ENCODE data around the gene NANOS2. TPM values are rescaled to one million over a fixed set of nuclear protein-coding genes. Genes with fewer than 3 reads are reported as not detected.

Gene NANOS2
- polyA plus RNA-seq, 1 experiment, result not detected

DNA sequence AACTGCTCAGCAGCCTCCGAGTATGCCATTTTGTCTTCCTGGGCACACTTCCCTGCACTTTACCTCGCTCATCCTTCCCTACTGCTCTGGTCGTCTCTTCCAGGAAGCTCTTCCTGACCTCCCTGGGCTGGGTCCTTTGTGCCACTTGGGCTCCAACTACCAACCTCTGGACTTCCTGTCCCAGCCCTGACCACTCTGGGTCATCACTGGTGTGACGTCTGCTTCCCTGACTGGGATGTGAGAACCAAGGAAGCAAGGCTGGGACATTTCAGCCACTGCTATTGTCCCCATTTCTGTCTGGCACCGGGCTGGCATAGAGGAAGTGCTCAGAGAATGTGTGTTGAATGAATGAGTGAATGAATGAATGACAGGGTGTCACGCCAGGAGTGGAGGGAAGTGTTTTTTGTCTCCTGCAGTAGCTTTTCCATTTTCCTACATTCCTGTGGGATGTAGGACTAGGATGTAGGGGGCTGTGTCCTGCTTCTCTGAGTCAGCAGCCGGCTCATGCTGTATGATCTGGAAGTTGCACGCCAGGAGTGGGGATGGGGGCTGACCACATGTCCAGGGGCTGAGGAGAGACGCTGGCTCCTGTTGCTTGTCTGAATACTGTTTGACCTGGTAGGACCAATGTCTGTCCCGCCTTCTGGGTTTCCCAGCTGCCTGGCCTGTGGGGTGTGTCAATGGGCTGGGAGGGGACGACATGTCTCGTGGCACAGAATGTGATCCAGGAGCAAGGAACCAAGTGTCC is 44.4 kb upstream of the NANOS2 start:
- Histone ChIP-seq H3K36me3 (ENCODE audit: control insufficient read depth, insufficient read depth, low read length) (no peaks in the 10 kb centered on the region), H3K4me3 (ENCODE audit: low read depth, low read length) (no peak overlapping the region), H3K27me3 (ENCODE audit: control insufficient read depth, insufficient read depth, low read length) (peaks cover 9% of the 10 kb centered on the region)
- ChIA-PET POLR2A (no interaction called here), CTCF (no interaction called here)
- TF ChIP-seq, protein P1, sequence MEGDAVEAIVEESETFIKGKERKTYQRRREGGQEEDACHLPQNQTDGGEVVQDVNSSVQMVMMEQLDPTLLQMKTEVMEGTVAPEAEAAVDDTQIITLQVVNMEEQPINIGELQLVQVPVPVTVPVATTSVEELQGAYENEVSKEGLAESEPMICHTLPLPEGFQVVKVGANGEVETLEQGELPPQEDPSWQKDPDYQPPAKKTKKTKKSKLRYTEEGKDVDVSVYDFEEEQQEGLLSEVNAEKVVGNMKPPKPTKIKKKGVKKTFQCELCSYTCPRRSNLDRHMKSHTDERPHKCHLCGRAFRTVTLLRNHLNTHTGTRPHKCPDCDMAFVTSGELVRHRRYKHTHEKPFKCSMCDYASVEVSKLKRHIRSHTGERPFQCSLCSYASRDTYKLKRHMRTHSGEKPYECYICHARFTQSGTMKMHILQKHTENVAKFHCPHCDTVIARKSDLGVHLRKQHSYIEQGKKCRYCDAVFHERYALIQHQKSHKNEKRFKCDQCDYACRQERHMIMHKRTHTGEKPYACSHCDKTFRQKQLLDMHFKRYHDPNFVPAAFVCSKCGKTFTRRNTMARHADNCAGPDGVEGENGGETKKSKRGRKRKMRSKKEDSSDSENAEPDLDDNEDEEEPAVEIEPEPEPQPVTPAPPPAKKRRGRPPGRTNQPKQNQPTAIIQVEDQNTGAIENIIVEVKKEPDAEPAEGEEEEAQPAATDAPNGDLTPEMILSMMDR (IDR thresholded peaks at IDR 0.05; ENCODE audit: insufficient read depth, low read depth, low read length), result no peak
- no peak for DNase-seq (ENCODE audit: low read depth)

DNA sequence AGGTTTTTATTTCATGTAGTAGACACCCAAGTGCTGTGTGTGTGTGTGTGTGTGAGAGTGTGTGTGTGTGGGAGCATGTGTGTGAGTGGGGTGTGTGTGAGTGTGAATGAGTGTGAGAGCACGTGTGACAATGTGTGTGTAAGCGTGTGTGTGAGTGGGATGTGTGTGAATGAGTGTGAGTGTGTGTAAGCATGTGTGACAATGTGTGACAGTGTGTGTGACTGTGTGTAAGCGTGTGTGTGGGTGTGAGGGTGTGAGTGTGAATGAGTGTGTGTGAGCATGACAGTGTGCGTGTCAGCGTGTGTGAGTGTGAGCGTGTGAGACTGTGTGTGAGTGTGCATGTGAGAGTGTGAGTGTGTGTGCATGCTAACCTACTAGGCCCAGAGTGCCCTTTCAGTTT is 43.7 kb upstream of the NANOS2 start:
- CTCF ChIA-PET, result no interaction called here
- H3K36me3 ChIP-seq (ENCODE audit: control insufficient read depth, insufficient read depth, low read length), result no peaks in the 10 kb centered on the region
- no peak overlapping the region for H3K4me3 ChIP-seq (ENCODE audit: low read depth, low read length)
- peaks cover 9% of the 10 kb centered on the region for H3K27me3 ChIP-seq (ENCODE audit: control insufficient read depth, insufficient read depth, low read length)
- TF ChIP-seq, protein P1 (IDR thresholded peaks at IDR 0.05; ENCODE audit: insufficient read depth, low read depth, low read length), result no peak
- POLR2A ChIA-PET, result no interaction called here
- no peak for DNase-seq (ENCODE audit: low read depth)

- CTCF ChIA-PET, result interaction anchor here (0.6 kb wide), 1 partner anchor 245 kb away, joined by 3 read pairs; no protein-coding TSS in a partner anchor
- TF ChIP-seq, protein P1 (IDR thresholded peaks at IDR 0.05; ENCODE audit: insufficient read depth, low read depth, low read length), result no peak
- POLR2A ChIA-PET, result no interaction called here
- Histone ChIP-seq H3K4me3 (ENCODE audit: low read depth, low read length) (no peak overlapping the region), H3K36me3 (ENCODE audit: control insufficient read depth, insufficient read depth, low read length) (no peaks in the 10 kb centered on the region), H3K27me3 (ENCODE audit: control insufficient read depth, insufficient read depth, low read length) (peaks cover 9% of the 10 kb centered on the region)
- no peak for DNase-seq (ENCODE audit: low read depth)
These were observed 41.5 kb upstream of the NANOS2 start for GRCh38 chr19:45955905-45956608.

- DNase-seq (ENCODE audit: low read depth), result no peak
- TF ChIP-seq, protein P1 (IDR thresholded peaks at IDR 0.05; ENCODE audit: insufficient read depth, low read depth, low read length), result no peak
- H3K27me3 ChIP-seq (ENCODE audit: control insufficient read depth, insufficient read depth, low read length), result peaks cover 4% of the 10 kb centered on the region
- H3K4me3 ChIP-seq (ENCODE audit: low read depth, low read length), result no peak overlapping the region
- H3K36me3 ChIP-seq (ENCODE audit: control insufficient read depth, insufficient read depth, low read length), result no peaks in the 10 kb centered on the region
- CTCF ChIA-PET, result no interaction called here
- POLR2A ChIA-PET, result no interaction called here
These were observed 39.6 kb upstream of the NANOS2 start for GRCh38 chr19:45954156-45954555.

DNA sequence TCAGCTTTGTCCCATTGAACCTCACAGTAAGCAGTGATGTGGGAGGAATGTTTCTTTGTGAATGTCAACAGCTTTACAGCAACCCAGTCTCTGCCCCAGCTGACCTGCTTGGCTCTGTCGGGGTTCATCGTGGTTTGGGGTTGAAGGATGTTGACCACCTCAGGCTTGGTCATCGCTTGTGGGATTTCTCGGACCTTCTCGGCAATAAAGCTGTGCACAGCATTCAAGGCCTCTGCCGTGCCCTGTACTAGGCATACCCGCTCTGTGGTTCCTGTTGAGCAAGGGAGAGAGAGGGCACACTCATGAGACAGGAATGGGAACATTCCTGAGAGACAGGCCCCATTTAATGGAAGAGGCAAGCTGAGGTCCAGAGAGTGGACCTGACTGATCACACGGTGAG is 39.1 kb upstream of the NANOS2 start:
- DNase-seq (ENCODE audit: low read depth), result no peak
- Histone ChIP-seq H3K4me3 (ENCODE audit: low read depth, low read length) (no peak overlapping the region), H3K27me3 (ENCODE audit: control insufficient read depth, insufficient read depth, low read length) (peaks cover 2% of the 10 kb centered on the region; the same call in 1 of the 2 replicates), H3K36me3 (ENCODE audit: control insufficient read depth, insufficient read depth, low read length) (no peaks in the 10 kb centered on the region)
- CTCF ChIA-PET, result interaction anchor here (0.6 kb wide), 1 partner anchor 76 kb away, joined by 3 read pairs; no protein-coding TSS in a partner anchor
- POLR2A ChIA-PET, result no interaction called here
- TF ChIP-seq, protein P1 (IDR thresholded peaks at IDR 0.05; ENCODE audit: insufficient read depth, low read depth, low read length), result no peak
